ENCODE results near the gene NFIX. TPM values are rescaled to one million over a fixed set of nuclear protein-coding genes. Genes with fewer than 3 reads are reported as not detected.

The NFIX gene
- total and polyA plus RNA-seq, 2 of the 13 experiments (the other 11 are each of a cell fraction or from before 2014, with no cell fraction given), result 3.4 to 5.4 TPM

GRCh38 chr19:13012690-13013608 is 17.7 kb downstream of the NFIX start (continued):
- TF ChIP-seq, protein P1, sequence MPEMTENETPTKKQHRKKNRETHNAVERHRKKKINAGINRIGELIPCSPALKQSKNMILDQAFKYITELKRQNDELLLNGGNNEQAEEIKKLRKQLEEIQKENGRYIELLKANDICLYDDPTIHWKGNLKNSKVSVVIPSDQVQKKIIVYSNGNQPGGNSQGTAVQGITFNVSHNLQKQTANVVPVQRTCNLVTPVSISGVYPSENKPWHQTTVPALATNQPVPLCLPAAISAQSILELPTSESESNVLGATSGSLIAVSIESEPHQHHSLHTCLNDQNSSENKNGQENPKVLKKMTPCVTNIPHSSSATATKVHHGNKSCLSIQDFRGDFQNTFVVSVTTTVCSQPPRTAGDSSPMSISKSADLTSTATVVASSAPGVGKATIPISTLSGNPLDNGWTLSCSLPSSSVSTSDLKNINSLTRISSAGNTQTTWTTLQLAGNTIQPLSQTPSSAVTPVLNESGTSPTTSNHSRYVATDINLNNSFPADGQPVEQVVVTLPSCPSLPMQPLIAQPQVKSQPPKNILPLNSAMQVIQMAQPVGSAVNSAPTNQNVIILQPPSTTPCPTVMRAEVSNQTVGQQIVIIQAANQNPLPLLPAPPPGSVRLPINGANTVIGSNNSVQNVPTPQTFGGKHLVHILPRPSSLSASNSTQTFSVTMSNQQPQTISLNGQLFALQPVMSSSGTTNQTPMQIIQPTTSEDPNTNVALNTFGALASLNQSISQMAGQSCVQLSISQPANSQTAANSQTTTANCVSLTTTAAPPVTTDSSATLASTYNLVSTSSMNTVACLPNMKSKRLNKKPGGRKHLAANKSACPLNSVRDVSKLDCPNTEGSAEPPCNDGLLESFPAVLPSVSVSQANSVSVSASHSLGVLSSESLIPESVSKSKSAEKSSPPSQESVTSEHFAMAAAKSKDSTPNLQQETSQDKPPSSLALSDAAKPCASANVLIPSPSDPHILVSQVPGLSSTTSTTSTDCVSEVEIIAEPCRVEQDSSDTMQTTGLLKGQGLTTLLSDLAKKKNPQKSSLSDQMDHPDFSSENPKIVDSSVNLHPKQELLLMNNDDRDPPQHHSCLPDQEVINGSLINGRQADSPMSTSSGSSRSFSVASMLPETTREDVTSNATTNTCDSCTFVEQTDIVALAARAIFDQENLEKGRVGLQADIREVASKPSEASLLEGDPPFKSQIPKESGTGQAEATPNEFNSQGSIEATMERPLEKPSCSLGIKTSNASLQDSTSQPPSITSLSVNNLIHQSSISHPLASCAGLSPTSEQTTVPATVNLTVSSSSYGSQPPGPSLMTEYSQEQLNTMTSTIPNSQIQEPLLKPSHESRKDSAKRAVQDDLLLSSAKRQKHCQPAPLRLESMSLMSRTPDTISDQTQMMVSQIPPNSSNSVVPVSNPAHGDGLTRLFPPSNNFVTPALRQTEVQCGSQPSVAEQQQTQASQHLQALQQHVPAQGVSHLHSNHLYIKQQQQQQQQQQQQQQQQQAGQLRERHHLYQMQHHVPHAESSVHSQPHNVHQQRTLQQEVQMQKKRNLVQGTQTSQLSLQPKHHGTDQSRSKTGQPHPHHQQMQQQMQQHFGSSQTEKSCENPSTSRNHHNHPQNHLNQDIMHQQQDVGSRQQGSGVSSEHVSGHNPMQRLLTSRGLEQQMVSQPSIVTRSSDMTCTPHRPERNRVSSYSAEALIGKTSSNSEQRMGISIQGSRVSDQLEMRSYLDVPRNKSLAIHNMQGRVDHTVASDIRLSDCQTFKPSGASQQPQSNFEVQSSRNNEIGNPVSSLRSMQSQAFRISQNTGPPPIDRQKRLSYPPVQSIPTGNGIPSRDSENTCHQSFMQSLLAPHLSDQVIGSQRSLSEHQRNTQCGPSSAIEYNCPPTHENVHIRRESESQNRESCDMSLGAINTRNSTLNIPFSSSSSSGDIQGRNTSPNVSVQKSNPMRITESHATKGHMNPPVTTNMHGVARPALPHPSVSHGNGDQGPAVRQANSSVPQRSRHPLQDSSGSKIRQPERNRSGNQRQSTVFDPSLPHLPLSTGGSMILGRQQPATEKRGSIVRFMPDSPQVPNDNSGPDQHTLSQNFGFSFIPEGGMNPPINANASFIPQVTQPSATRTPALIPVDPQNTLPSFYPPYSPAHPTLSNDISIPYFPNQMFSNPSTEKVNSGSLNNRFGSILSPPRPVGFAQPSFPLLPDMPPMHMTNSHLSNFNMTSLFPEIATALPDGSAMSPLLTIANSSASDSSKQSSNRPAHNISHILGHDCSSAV (CRISPR knock-in tag; IDR thresholded peaks at IDR 0.05; ENCODE audit: borderline replicate concordance), result no peak
- no peak for TF ChIP-seq PPARG (CRISPR knock-in tag; conservative IDR thresholded peaks at IDR 0.05)
- peak; percentile 35; the same call in 1 of the 2 replicates for TF ChIP-seq MIER3 (CRISPR knock-in tag; IDR thresholded peaks at IDR 0.05; ENCODE audit: borderline replicate concordance)
- TF ChIP-seq ZNF703 (CRISPR knock-in tag; IDR thresholded peaks at IDR 0.05; ENCODE audit: borderline replicate concordance), result no peak
- TF ChIP-seq ZNF772 (CRISPR knock-in tag; IDR thresholded peaks at IDR 0.05), result no peak
- no peak for TF ChIP-seq ZNF296 (CRISPR knock-in tag; conservative IDR thresholded peaks at IDR 0.05)
- TF ChIP-seq ZNF660 (CRISPR knock-in tag; IDR thresholded peaks at IDR 0.05; ENCODE audit: borderline replicate concordance, low read depth), result no peak
- TF ChIP-seq ZNF264 (CRISPR knock-in tag; IDR thresholded peaks at IDR 0.05), result 0 out of 2 replicates have a peak, but pooled peaks have one; percentile 48
- peak; percentile 68; the same call in 1 of the 2 replicates for TF ChIP-seq ZNF691 (CRISPR knock-in tag; IDR thresholded peaks at IDR 0.05; ENCODE audit: borderline replicate concordance, low read depth)
- TF ChIP-seq ZNF879 (CRISPR knock-in tag; IDR thresholded peaks at IDR 0.05), result no peak
- TF ChIP-seq CREBL2 (CRISPR knock-in tag; IDR thresholded peaks at IDR 0.05; ENCODE audit: borderline replicate concordance), result no peak
- TF ChIP-seq THAP9 (CRISPR knock-in tag; IDR thresholded peaks at IDR 0.05; ENCODE audit: borderline replicate concordance), result no peak
- no peak for TF ChIP-seq CEBPG (CRISPR knock-in tag; IDR thresholded peaks at IDR 0.05)
- TF ChIP-seq ZNF780A (CRISPR knock-in tag; IDR thresholded peaks at IDR 0.05), result no peak
- no peak for TF ChIP-seq ZNF33B (CRISPR knock-in tag; IDR thresholded peaks at IDR 0.05)
